Motor neuron (in vitro differentiated cells): ENCODE measurements around the gene AP3S2. TPM values are rescaled to one million over a fixed set of nuclear protein-coding genes. Genes with fewer than 3 reads are reported as not detected.
"Not testable (repeated sequence)": the region's sequence is repeated elsewhere in the genome, so short reads cannot be mapped to it uniquely, and the experiment has no call there.

ENCODE experiments used
- ATAC-seq, 8 experiments: fragments of 200-7000 bp; cut with Tn5 transposase; replicated peaks in 6 of 8; 2 replicates each; pipeline ENCODE4 v1.8.0; 2021; ENCODE audit warnings: mild to moderate bottlenecking in 8 of 8, moderate library complexity in 8 of 8
- H3K27ac ChIP-seq, 2 donors: fragments of 250-450 bp; sonication (Bioruptor Pico); 2 replicates each; pipeline ENCODE4 v1.9.0; 2021; ENCODE audit warnings: antibody characterized with exemption in 2 of 2, mild to moderate bottlenecking in 2 of 2, moderate library complexity in 1 of 2
- H3K4me1 ChIP-seq, 2 donors: fragments of 250-450 bp; sonication (Bioruptor Pico); replicated peaks in 1 of 2; 2 replicates each; pipeline ENCODE4 v1.6.1; 2021; ENCODE audit warnings: antibody characterized with exemption in 2 of 2, mild to moderate bottlenecking in 2 of 2, moderate library complexity in 1 of 2
- H3K4me3 ChIP-seq, 5 donors: fragments of 250-450 bp; sonication (Bioruptor Pico); 2 replicates each; pipeline ENCODE4 v1.9.0; 2021; ENCODE audit warnings: antibody characterized with exemption in 5 of 5, mild to moderate bottlenecking in 5 of 5, moderate library complexity in 4 of 5
- WGBS, 10 experiments: fragments of 450-650 bp; shearing (Covaris generic); methylation state at CpG; one replicate each; pipeline ENCODE4 v1.0.0; 2022; 5-methylcytosine and 5-hydroxymethylcytosine counted together
- in situ Hi-C, 9 experiments: fragments of 400-800 bp; cut with MboI; loops; one replicate each; pipeline ENCODE4 v1.15.0; 2021; ENCODE audit warnings: low sequenced_read_pairs in 9 of 9, low pct_unique_long_range_greater_than_20kb in 2 of 9; ENCODE audit not compliant: unreplicated experiment in 9 of 9
- total RNA-seq, 8 experiments: library from RNA; unstranded; fragments of 300-600 nt; gene quantifications; 2 replicates each; pipeline versions ENCODE4 v1.2.3 to v1.2.4, GENCODE V29; 2022

AP3S2 gene
- total RNA-seq, 8 experiments from 2014 or later: 35.5 to 68.8 (median 47.3) TPM

- no peak for ATAC-seq
- in situ Hi-C loops: loop anchor here in 5 of 9 experiments (10.0 to 25.0 kb wide), 3 partner anchors 114 to 186 kb away; partner anchors contain the start of gene MESP1 (in 5 of the 5)
- Histone ChIP-seq H3K4me3 (no peak overlapping the region), H3K27ac (no peak overlapping the region), H3K4me1 (no peaks in the 10 kb centered on the region)
- WGBS, 10 experiments: 92 to 100% (median 99%) methylated on average over 2 to 4 of the region's 4 CpGs; no CpG with 5 or more reads in 1 of the 10 experiments
These were observed 17.3 kb downstream of the AP3S2 start for GRCh38 chr15:89876396-89877082.

GRCh38 chr15:89875741-89876140, 18.1 kb downstream of the AP3S2 start:
- ATAC-seq: no peak
- Histone ChIP-seq H3K27ac (no peak overlapping the region), H3K4me1 (no peaks in the 10 kb centered on the region), H3K4me3 (no peak overlapping the region)
- WGBS, 10 experiments: 79 to 100% (median 100%) methylated on average over 1 to 6 of the region's 6 CpGs; no CpG with 5 or more reads in 1 of the 10 experiments
- in situ Hi-C loops: loop anchor here in 5 of 9 experiments (10.0 to 25.0 kb wide), 3 partner anchors 113 to 187 kb away; partner anchors contain the start of gene MESP1 (in 5 of the 5)

- Histone ChIP-seq H3K4me3 (no peak overlapping the region), H3K27ac (no peak overlapping the region), H3K4me1 (no peaks in the 10 kb centered on the region)
- WGBS, 10 experiments: 12 to 96% (median 23%) methylated on average over 1 to 10 of the region's 10 CpGs; no CpG with 5 or more reads in 1 of the 10 experiments
- peak; percentile 79 to 99 (median 91) for ATAC-seq
- in situ Hi-C loops: loop anchor here in 5 of 9 experiments (10.0 to 25.0 kb wide), 3 partner anchors 113 to 187 kb away; partner anchors contain the start of gene MESP1 (in 5 of the 5)
These were observed 18.7 kb downstream of the AP3S2 start for GRCh38 chr15:89874926-89875564.

- no peak overlapping the region for H3K27ac ChIP-seq
- ATAC-seq: no peak
- in situ Hi-C loops: loop anchor here in 4 of 9 experiments (10.0 kb wide), 1 partner anchor 116 kb away; the partner anchor contains the start of gene MESP1 (in 4 of the 4)
- no peaks in the 10 kb centered on the region for H3K4me1 ChIP-seq
- H3K4me3 ChIP-seq: no peak overlapping the region
- 90 to 100% (median 96%) methylated on average over 1 to 4 of the region's 4 CpGs for WGBS, 10 experiments
These were observed 23.0 kb downstream of the AP3S2 start for GRCh38 chr15:89870688-89871288.

DNA sequence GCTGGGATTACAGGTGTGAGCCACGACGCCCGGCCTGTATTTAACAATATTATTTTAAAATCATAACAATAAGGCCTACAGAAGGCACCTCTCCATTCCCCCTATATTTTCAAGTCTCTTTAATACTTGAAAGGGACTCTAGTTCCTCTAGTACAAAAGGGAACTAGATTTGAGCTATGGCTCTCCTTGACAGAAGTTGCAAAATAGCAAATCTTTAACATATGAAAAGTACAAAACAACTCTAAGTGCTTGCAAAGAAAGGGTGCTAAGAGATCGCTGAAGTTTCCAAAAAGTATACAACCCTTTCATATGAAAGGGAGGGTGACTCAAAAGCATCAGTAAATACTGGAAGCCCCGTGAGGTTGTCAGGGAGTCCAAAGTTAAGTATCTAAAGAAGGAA, 23.8 kb downstream of the AP3S2 start:
- no peaks in the 10 kb centered on the region for H3K4me1 ChIP-seq
- in situ Hi-C loops: loop anchor here in 4 of 9 experiments (10.0 kb wide), 1 partner anchor 115 kb away; the partner anchor contains the start of gene MESP1 (in 4 of the 4)
- WGBS, 10 experiments: 29 to 100% (median 91%) methylated on average over 1 to 5 of the region's 5 CpGs
- H3K4me3 ChIP-seq: no peak overlapping the region
- H3K27ac ChIP-seq: no peak overlapping the region
- ATAC-seq: no peak

DNA sequence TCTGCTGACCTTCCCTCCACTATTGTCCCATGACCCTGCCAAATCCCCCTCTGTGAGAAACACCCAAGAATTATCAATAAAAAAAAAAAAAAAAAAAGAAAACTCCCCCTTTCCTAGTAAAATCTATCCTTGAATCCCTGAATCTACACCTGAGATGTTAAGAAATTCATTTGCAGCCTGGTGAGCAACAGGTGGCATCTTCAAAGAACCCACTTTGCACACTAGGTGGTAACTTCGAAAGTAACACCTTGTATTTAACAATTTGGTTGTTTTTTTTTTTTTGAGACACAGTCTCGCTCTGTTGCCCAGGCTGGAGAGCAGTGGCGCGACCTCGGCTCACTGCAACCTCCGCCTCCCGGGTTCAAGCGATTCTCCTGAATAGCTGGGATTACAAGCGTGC, 24.3 kb downstream of the AP3S2 start:
- ATAC-seq, in situ Hi-C loops, H3K4me3 ChIP-seq, H3K4me1 ChIP-seq, H3K27ac ChIP-seq: not testable (repeated sequence)
- WGBS, 10 experiments: 93 to 100% (median 100%) methylated on average over 1 to 9 of the region's 9 CpGs; no CpG with 5 or more reads in 1 of the 10 experiments

DNA sequence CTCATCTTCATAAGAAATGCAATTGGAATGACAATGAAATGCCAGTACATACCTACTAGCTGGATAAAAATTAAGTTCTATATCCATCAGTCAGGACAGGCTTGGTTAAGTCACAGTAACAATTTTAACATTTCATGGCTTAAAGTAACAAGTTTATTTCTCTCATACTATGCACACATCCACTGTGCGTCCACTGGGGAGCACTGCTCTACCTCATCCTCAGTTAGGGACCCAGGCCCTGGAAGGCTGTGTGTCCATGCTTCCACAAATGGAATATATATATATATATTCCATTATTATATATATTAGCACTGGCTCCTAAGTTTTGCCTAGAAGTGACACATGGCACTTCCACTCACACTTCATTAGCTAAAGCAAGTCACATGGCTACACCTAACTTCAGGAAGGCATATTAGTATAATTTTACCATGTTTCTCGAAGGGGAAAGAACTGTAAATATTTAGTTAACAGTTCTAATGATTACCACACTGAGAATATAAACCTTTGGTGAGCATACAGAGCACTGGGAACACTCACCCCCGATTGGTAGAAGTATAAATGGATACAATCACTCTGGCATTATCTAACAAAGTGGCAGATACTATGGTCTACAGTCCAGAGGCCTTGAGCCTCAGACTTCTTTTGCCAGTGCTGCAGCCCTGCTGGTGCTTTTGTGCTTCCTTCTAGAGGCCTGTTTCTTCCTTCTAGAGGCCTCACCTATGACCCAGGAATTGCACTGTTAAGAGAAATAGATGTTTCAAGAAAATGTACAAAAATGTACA, 28.6 kb downstream of the AP3S2 start:
- WGBS, 10 experiments: 61 to 100% (median 79%) methylated on average over 1 to 3 of the region's 3 CpGs; no CpG with 5 or more reads in 3 of the 10 experiments
- no peak overlapping the region for H3K4me3 ChIP-seq
- no peaks in the 10 kb centered on the region for H3K4me1 ChIP-seq
- H3K27ac ChIP-seq: no peak overlapping the region
- no peak for ATAC-seq
- in situ Hi-C loops: no loop called here

GRCh38 chr15:89863918-89864317, 29.9 kb downstream of the AP3S2 start:
- ATAC-seq: no peak
- Histone ChIP-seq H3K4me3 (no peak overlapping the region), H3K27ac (no peak overlapping the region), H3K4me1 (no peaks in the 10 kb centered on the region)
- in situ Hi-C loops: no loop called here

- Histone ChIP-seq H3K4me1 (no peaks in the 10 kb centered on the region), H3K27ac (no peak overlapping the region), H3K4me3 (no peak overlapping the region)
- ATAC-seq: peak in 3 of 8 experiments; percentile 40 to 78 (median 65)
- in situ Hi-C loops: no loop called here
- WGBS, 10 experiments: 11 to 100% (median 60%) methylated on average over 1 to 2 of the region's 2 CpGs; no CpG with 5 or more reads in 1 of the 10 experiments
These were observed 32.9 kb downstream of the AP3S2 start for GRCh38 chr15:89860891-89861290.

DNA sequence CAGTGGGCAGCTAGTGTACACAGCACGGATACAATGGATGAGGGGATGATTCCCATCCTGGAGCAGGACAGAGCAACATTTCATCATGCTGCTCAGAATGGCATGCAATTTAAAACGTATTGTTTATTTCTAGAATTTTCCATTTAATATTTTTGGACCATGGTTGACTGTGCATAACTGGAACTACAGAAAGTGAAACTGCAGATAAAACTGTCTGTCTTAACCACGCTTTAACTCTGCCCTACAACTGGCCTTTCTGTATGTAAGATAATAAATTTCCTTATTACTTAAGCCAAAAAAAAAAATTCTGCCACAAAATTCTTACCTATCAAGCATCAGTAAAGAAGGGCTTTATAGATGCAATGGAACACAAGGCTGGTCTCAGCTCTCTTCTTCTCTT, 33.4 kb downstream of the AP3S2 start:
- H3K27ac ChIP-seq: no peak overlapping the region
- in situ Hi-C loops: no loop called here
- no peaks in the 10 kb centered on the region for H3K4me1 ChIP-seq
- H3K4me3 ChIP-seq: no peak overlapping the region
- 49 to 100% (median 83%) methylated on average over 2 to 3 of the region's 3 CpGs for WGBS, 10 experiments
- peak in 1 of 8 experiments; percentile 58 for ATAC-seq

GRCh38 chr15:89858661-89859458, 34.9 kb downstream of the AP3S2 start:
- Histone ChIP-seq H3K4me1 (no peaks in the 10 kb centered on the region), H3K27ac (no peak overlapping the region), H3K4me3 (no peak overlapping the region)
- WGBS, 10 experiments: 78 to 100% (median 90%) methylated on average over 2 to 9 of the region's 9 CpGs
- in situ Hi-C loops: no loop called here
- no peak for ATAC-seq

DNA sequence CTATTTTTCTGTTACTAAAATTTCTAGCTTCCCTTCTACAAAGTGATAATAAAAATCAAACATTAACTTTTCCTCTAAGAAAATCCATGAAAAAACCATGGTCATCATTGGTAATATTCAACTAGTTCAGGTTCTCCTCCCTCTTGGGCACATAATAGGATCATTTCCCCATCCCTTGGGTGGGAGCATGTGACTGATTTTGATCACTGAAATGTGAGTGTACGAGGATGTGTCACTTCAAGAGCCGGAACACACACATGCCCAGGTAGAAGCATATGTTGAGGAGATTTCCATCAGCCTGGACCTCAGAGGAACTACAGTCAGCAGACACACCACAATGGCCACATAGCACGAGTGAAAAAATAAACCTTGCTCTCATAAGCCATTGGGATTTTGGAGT, 36.1 kb downstream of the AP3S2 start:
- in situ Hi-C loops: no loop called here
- WGBS, 10 experiments: 80 to 100% (median 94%) methylated on average over 1 to 3 of the region's 3 CpGs; no CpG with 5 or more reads in 1 of the 10 experiments
- no peak for ATAC-seq
- Histone ChIP-seq H3K27ac (no peak overlapping the region), H3K4me1 (no peaks in the 10 kb centered on the region), H3K4me3 (no peak overlapping the region)
